Keratinocyte (primary cell): ENCODE data around the gene TBC1D16.

Source experiments
- EZH2 ChIP-seq: IDR thresholded peaks from one replicate; pipeline ENCODE4 v1.6.1; 2012; ENCODE audit warnings: inconsistent platforms, mild to moderate bottlenecking, low read length, moderate library complexity
- TF ChIP-seq, protein P1 (sequence below), 3 experiments: IDR thresholded peaks in 1 of 3; conservative IDR thresholded peaks in 1 of 3; optimal IDR thresholded peaks in 1 of 3; 2 replicates in 2 of 3; 3 replicates in 1 of 3; pipeline versions ENCODE3 to v1.5.1; 2011; ENCODE audit warnings: low read length in 3 of 3, mild to moderate bottlenecking in 3 of 3, moderate library complexity in 2 of 3, control low read depth in 1 of 3, inconsistent platforms in 1 of 3; ENCODE audit not compliant: insufficient read depth in 2 of 3; ENCODE audit errors: extremely low read depth in 1 of 3

DNA sequence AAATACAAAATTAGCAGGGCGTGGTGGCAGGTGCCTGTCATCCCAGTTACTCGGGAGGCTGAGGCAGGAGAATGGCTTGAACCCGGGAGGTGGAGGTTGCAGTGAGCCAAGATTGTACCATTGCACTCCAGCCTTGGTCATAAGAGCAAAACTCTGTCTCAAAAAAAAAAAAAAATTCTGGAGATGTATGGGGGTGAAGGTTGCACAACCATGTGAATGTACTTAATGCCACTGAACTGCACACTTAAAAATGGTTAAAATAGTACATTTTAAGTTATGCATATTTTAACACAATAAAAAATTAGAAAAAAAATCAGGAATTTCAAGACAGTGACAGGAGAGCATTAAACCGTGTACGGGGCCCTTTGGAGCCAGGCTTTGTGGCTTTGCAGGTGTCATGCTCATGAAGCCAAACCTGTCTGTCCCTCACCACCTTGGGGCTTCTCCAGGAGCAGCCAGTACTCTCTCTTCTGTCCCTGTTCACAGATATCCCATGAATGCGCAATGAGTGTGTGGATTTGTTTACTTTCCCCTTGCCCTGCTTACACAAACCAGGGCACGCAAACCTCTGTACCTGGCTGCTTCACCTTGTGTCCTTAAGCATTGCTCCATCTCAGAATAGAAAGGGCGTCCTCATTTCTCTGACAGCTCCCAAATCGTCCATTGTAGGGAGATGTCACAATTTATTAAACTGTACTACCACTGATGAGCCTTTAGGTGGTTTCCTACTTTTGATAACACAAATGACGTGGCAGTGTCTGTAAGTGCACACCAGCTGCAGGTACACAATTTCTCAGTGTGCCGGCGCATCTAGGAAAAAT, 138.2 kb downstream of the TBC1D16 start:
- TF ChIP-seq, protein P1, sequence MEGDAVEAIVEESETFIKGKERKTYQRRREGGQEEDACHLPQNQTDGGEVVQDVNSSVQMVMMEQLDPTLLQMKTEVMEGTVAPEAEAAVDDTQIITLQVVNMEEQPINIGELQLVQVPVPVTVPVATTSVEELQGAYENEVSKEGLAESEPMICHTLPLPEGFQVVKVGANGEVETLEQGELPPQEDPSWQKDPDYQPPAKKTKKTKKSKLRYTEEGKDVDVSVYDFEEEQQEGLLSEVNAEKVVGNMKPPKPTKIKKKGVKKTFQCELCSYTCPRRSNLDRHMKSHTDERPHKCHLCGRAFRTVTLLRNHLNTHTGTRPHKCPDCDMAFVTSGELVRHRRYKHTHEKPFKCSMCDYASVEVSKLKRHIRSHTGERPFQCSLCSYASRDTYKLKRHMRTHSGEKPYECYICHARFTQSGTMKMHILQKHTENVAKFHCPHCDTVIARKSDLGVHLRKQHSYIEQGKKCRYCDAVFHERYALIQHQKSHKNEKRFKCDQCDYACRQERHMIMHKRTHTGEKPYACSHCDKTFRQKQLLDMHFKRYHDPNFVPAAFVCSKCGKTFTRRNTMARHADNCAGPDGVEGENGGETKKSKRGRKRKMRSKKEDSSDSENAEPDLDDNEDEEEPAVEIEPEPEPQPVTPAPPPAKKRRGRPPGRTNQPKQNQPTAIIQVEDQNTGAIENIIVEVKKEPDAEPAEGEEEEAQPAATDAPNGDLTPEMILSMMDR (optimal IDR thresholded peaks at IDR 0.05 in 1 of 3, IDR thresholded peaks at IDR 0.05 in 1 of 3, conservative IDR thresholded peaks at IDR 0.05 in 1 of 3; ENCODE audit: extremely low read depth in 1 of 3, insufficient read depth in 2 of 3, low read length in 3 of 3): no peak
- TF ChIP-seq EZH2: no peak
